ENCODE results near the gene CRAT. TPM values are rescaled to one million over a fixed set of nuclear protein-coding genes. Genes with fewer than 3 reads are reported as not detected.
"Not testable (repeated sequence)": the region's sequence is repeated elsewhere in the genome, so short reads cannot be mapped to it uniquely, and the experiment has no call there.

CRAT gene
- total RNA-seq, 1 donor from 2014 or later, result 19.0 TPM

- no peak for TF ChIP-seq CTCF (IDR thresholded peaks at IDR 0.05; ENCODE audit: unreplicated experiment)
- no peak overlapping the region for H3K27ac Mint-ChIP-seq
- H3K9me3 Mint-ChIP-seq (ENCODE audit: low read depth), result no peaks in the 10 kb centered on the region
Measured at GRCh38 chr9:129133082-129133481, 22.5 kb upstream of the CRAT start.

GRCh38 chr9:129131300-129132145, 20.9 kb upstream of the CRAT start:
- no peaks in the 10 kb centered on the region for H3K27me3 Mint-ChIP-seq
- peak; percentile 78 for DNase-seq (ENCODE audit: low spot score, unreplicated experiment)
- H3K4me3 Mint-ChIP-seq (ENCODE audit: low read depth), result no peak overlapping the region
- H3K36me3 Mint-ChIP-seq (ENCODE audit: insufficient read depth), result peaks cover 20% of the 10 kb centered on the region
- peak; percentile 97 for TF ChIP-seq CTCF (IDR thresholded peaks at IDR 0.05; ENCODE audit: unreplicated experiment)
- H3K27ac Mint-ChIP-seq, result no peak overlapping the region
- H3K4me1 Mint-ChIP-seq (ENCODE audit: low read depth), result no peaks in the 10 kb centered on the region
- H3K9me3 Mint-ChIP-seq (ENCODE audit: low read depth), result no peaks in the 10 kb centered on the region

More at GRCh38 chr9:129133082-129133481, 22.5 kb upstream of the CRAT start:
- no peak for DNase-seq (ENCODE audit: low spot score, unreplicated experiment)
- H3K27me3 Mint-ChIP-seq, result no peaks in the 10 kb centered on the region
- H3K4me1 Mint-ChIP-seq (ENCODE audit: low read depth), result no peaks in the 10 kb centered on the region
- no peak overlapping the region for H3K4me3 Mint-ChIP-seq (ENCODE audit: low read depth)
- peaks cover 20% of the 10 kb centered on the region for H3K36me3 Mint-ChIP-seq (ENCODE audit: insufficient read depth)

GRCh38 chr9:129130791-129131190, 20.2 kb upstream of the CRAT start:
- no peaks in the 10 kb centered on the region for H3K9me3 Mint-ChIP-seq (ENCODE audit: low read depth)
- no peak for DNase-seq (ENCODE audit: low spot score, unreplicated experiment)
- no peaks in the 10 kb centered on the region for H3K4me1 Mint-ChIP-seq (ENCODE audit: low read depth)
- peaks cover 20% of the 10 kb centered on the region for H3K36me3 Mint-ChIP-seq (ENCODE audit: insufficient read depth)
- H3K27ac Mint-ChIP-seq, result no peak overlapping the region
- H3K27me3 Mint-ChIP-seq, result no peaks in the 10 kb centered on the region
- TF ChIP-seq CTCF (IDR thresholded peaks at IDR 0.05; ENCODE audit: unreplicated experiment), result no peak
- H3K4me3 Mint-ChIP-seq (ENCODE audit: low read depth), result no peak overlapping the region

- H3K4me3 Mint-ChIP-seq (ENCODE audit: low read depth); DNase-seq (ENCODE audit: low spot score, unreplicated experiment); H3K27ac Mint-ChIP-seq; H3K27me3 Mint-ChIP-seq; H3K9me3 Mint-ChIP-seq (ENCODE audit: low read depth); H3K4me1 Mint-ChIP-seq (ENCODE audit: low read depth): not testable (repeated sequence)
- peaks cover 20% of the 10 kb centered on the region for H3K36me3 Mint-ChIP-seq (ENCODE audit: insufficient read depth)
Measured at GRCh38 chr9:129130271-129130670, 19.7 kb upstream of the CRAT start.

GRCh38 chr9:129128689-129129088, 18.1 kb upstream of the CRAT start:
- Mint-ChIP-seq H3K9me3 (ENCODE audit: low read depth) (no peaks in the 10 kb centered on the region), H3K36me3 (ENCODE audit: insufficient read depth) (peaks cover 20% of the 10 kb centered on the region), H3K4me1 (ENCODE audit: low read depth) (peaks cover 1% of the 10 kb centered on the region), H3K27me3 (no peaks in the 10 kb centered on the region), H3K27ac (no peak overlapping the region), H3K4me3 (ENCODE audit: low read depth) (no peak overlapping the region)
- no peak for DNase-seq (ENCODE audit: low spot score, unreplicated experiment)
- TF ChIP-seq CTCF (IDR thresholded peaks at IDR 0.05; ENCODE audit: unreplicated experiment), result no peak
